ENCODE results near the gene ENO2.
"Not testable (repeated sequence)": the region's sequence is repeated elsewhere in the genome, so short reads cannot be mapped to it uniquely, and the experiment has no call there.

The ENO2 gene

DNA sequence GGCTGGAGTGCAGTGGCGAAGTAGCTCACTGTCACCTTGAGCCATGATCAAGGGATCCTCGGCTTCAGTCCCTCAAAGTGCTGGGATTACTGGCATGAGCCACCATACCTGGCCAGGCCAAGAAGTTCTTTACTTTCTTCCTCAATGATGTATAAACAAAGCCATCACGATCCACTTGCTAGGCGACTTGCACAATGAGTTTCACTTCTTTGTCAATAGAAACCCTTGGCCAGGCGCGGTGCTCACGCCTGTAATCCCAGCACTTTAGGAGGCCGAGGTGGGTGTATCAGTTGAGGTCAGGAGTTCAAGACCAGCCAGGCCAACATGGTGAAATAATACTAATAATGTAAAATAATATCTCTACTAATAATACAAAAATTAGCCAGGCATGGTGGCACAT, 26.9 kb upstream of the ENO2 start:
- Histone ChIP-seq H3K9me3 (ENCODE audit: insufficient read depth, low read length) (no peaks in the 10 kb centered on the region), H3K4me2 (ENCODE audit: low read length) (peak overlapping the region; percentile 16; the same call in 1 of the 2 replicates), H3K4me3 (ENCODE audit: low read length) (no peak overlapping the region), H3K9ac (ENCODE audit: low read length) (no peak overlapping the region), H3K79me2 (ENCODE audit: low read length) (no peaks in the 10 kb centered on the region), H4K20me1 (ENCODE audit: insufficient read depth, low read length) (no peaks in the 10 kb centered on the region), H3K36me3 (replicated peaks; ENCODE audit: low read depth, low read length) (no peaks in the 10 kb centered on the region), H3K27me3 (ENCODE audit: low read depth, low read length) (no peaks in the 10 kb centered on the region), H3K27ac (ENCODE audit: low read length) (peak overlapping the region; percentile 21), H2AFZ (ENCODE audit: low read depth, low read length) (no peak overlapping the region), H3K4me1 (ENCODE audit: low read length) (peaks cover 38% of the 10 kb centered on the region)
- TF ChIP-seq, protein P1, sequence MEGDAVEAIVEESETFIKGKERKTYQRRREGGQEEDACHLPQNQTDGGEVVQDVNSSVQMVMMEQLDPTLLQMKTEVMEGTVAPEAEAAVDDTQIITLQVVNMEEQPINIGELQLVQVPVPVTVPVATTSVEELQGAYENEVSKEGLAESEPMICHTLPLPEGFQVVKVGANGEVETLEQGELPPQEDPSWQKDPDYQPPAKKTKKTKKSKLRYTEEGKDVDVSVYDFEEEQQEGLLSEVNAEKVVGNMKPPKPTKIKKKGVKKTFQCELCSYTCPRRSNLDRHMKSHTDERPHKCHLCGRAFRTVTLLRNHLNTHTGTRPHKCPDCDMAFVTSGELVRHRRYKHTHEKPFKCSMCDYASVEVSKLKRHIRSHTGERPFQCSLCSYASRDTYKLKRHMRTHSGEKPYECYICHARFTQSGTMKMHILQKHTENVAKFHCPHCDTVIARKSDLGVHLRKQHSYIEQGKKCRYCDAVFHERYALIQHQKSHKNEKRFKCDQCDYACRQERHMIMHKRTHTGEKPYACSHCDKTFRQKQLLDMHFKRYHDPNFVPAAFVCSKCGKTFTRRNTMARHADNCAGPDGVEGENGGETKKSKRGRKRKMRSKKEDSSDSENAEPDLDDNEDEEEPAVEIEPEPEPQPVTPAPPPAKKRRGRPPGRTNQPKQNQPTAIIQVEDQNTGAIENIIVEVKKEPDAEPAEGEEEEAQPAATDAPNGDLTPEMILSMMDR (IDR thresholded peaks at IDR 0.05; ENCODE audit: low read depth, low read length) = no peak
- TF ChIP-seq EZH2phosphoT487 (IDR thresholded peaks at IDR 0.05; ENCODE audit: low read depth) = no peak

DNA sequence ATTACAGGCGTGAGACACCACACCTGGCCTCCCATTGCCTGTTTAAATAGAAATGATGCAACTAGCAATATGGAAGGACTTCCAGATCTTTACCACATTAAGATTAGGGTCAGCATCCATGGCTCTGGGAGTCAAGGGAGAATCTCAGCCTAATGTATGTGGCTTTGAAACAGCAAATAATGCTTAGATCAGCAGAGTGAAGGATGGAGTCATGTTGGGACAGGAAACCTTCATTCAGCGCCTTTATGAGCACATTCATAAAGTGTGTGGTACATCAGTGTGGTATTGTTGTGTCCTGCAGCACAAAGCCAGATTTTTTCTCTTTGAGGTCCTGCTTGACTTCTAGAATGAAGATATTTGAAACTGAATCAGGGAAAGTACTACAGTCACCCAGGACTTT, 26.0 kb upstream of the ENO2 start:
- no peaks in the 10 kb centered on the region for H4K20me1 ChIP-seq (ENCODE audit: insufficient read depth, low read length)
- H3K79me2 ChIP-seq (ENCODE audit: low read length) = no peaks in the 10 kb centered on the region
- no peaks in the 10 kb centered on the region for H3K9me3 ChIP-seq (ENCODE audit: insufficient read depth, low read length)
- H2AFZ ChIP-seq (ENCODE audit: low read depth, low read length) = no peak overlapping the region
- H3K4me1 ChIP-seq (ENCODE audit: low read length) = peaks cover 38% of the 10 kb centered on the region
- H3K27ac ChIP-seq (ENCODE audit: low read length) = no peak overlapping the region
- H3K36me3 ChIP-seq (replicated peaks; ENCODE audit: low read depth, low read length) = no peaks in the 10 kb centered on the region
- no peaks in the 10 kb centered on the region for H3K27me3 ChIP-seq (ENCODE audit: low read depth, low read length)
- TF ChIP-seq, protein P1 (IDR thresholded peaks at IDR 0.05; ENCODE audit: low read depth, low read length) = no peak
- TF ChIP-seq EZH2phosphoT487 (IDR thresholded peaks at IDR 0.05; ENCODE audit: low read depth) = no peak
- H3K4me3 ChIP-seq (ENCODE audit: low read length) = no peak overlapping the region
- no peak overlapping the region for H3K4me2 ChIP-seq (ENCODE audit: low read length)
- no peak overlapping the region for H3K9ac ChIP-seq (ENCODE audit: low read length)

DNA sequence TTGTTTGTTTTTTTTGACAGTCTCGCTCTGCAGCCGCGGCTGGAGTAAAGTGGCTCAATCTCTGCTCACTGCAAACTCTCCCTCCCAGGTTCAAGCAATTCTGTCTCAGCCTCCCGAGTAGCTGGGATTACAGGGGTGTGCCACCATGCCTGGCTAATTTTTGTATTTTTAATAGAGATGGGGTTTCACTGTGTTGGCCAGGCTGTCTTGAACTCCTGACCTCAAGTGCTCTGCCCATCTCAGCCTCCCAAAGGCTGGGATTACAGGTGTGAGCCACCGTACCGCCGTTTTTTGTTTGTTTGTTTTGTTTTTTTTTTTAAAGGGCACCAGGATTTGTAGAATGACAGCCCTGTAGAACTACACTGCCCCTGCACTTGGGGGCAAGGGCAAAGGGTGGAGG, 25.6 kb upstream of the ENO2 start:
- not testable (repeated sequence) for H3K4me2 ChIP-seq (ENCODE audit: low read length)

DNA sequence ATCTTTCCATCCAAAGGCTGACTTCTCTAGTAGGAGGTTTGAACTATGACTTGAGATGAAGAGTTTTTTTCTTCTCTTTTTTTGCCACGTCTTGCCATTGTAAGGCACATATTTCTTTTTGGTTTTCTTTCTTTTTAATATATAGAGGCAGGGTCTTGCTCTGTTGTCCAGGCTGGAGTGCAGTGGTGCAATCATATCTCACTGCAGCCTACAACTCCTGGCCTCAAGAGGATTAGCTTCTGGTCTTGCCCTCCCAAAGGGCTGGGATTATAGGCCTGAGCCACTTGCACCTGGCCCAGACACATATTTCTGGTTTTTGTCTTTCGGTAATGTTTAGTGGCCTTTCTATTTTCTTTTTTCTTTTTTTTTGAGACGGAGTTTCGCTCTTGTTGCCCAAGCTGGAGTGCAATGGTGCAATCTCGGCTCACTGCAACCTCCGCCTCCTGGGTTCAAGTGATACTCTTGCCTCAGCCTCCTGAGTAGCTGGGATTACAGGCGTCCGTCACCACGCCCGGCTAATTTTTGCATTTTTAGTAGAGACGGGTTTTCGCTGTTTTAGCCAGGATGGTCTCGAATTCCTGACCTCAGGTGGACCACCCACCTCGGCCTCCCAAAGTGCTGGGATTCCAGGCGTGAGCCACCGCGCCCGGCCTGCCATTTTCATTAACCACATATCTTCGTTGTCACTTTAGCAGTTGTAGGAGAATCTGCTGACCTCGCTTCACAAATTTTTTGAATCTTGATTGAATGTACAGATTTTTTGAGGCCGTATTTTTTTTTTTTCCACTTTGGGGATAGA, 24.4 kb upstream of the ENO2 start:
- not testable (repeated sequence) for H3K36me3 ChIP-seq (replicated peaks; ENCODE audit: low read depth, low read length); H2AFZ ChIP-seq (ENCODE audit: low read depth, low read length); H3K27me3 ChIP-seq (ENCODE audit: low read depth, low read length); H4K20me1 ChIP-seq (ENCODE audit: insufficient read depth, low read length); H3K79me2 ChIP-seq (ENCODE audit: low read length); H3K9me3 ChIP-seq (ENCODE audit: insufficient read depth, low read length)
- H3K4me1 ChIP-seq (ENCODE audit: low read length) = peaks cover 38% of the 10 kb centered on the region
- H3K9ac ChIP-seq (ENCODE audit: low read length) = peak overlapping the region; percentile 85
- peak overlapping the region; percentile 87 for H3K27ac ChIP-seq (ENCODE audit: low read length)
- peak overlapping the region; percentile 93 for H3K4me2 ChIP-seq (ENCODE audit: low read length)
- H3K4me3 ChIP-seq (ENCODE audit: low read length) = peak overlapping the region; percentile 76

More for the DNA sequence above, 25.6 kb upstream of the ENO2 start:
- not testable (repeated sequence) for H3K9me3 ChIP-seq (ENCODE audit: insufficient read depth, low read length); H3K27ac ChIP-seq (ENCODE audit: low read length); H3K79me2 ChIP-seq (ENCODE audit: low read length); H3K9ac ChIP-seq (ENCODE audit: low read length); H3K27me3 ChIP-seq (ENCODE audit: low read depth, low read length); H3K36me3 ChIP-seq (replicated peaks; ENCODE audit: low read depth, low read length); H3K4me3 ChIP-seq (ENCODE audit: low read length); H4K20me1 ChIP-seq (ENCODE audit: insufficient read depth, low read length); H2AFZ ChIP-seq (ENCODE audit: low read depth, low read length)
- H3K4me1 ChIP-seq (ENCODE audit: low read length) = peaks cover 38% of the 10 kb centered on the region

DNA sequence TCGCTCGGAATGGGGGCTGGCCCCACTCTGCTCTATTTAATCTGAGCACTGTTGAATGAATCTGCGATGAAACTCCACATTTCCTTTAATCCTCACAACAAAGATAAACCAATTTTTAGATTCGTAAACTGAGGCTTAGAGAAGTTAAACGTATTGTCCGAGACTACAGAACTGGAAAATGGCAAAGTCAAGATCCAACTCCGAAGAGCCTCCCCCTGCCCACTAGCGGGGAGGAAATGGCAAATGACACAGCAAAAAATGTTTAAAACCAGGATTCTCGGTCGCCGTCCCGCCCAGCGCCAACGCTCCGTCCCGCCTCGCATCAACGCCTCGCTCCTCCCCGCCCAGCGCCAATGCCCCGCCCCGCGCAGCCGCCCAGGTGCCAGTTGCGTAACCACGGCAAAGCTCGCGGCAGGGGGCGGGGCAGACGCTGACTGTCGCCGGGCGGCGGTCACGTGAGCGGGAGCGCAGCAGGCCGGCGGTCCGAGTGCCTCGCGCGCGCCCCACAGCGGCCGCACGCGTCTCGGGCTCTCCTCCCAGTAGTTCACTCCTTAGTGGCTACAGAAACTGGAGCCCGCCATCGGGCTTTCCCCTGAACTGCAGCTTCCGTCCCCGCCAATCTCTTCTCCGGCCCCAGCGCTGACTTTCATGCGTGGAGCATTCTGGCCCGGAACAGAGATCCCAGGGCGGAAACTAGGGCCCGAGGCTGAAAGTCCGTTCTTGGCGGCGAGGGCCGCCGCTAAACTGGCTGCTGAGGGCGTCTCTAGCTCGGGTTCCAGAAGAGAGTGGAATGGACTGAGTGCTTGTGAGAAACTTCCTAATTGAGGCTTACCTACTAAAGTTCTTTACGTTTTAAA, 23.4 kb upstream of the ENO2 start:
- H3K36me3 ChIP-seq (replicated peaks; ENCODE audit: low read depth, low read length) = no peaks in the 10 kb centered on the region
- no peaks in the 10 kb centered on the region for H3K27me3 ChIP-seq (ENCODE audit: low read depth, low read length)
- H3K4me1 ChIP-seq (ENCODE audit: low read length) = peaks cover 34% of the 10 kb centered on the region
- peak overlapping the region; percentile 87 for H2AFZ ChIP-seq (ENCODE audit: low read depth, low read length)
- no peak for TF ChIP-seq EZH2phosphoT487 (IDR thresholded peaks at IDR 0.05; ENCODE audit: low read depth)
- TF ChIP-seq, protein P1 (IDR thresholded peaks at IDR 0.05; ENCODE audit: low read depth, low read length) = peak; percentile 77
- H3K79me2 ChIP-seq (ENCODE audit: low read length) = no peaks in the 10 kb centered on the region
- H3K9ac ChIP-seq (ENCODE audit: low read length) = peak overlapping the region; percentile 97
- peak overlapping the region; percentile 93 for H3K4me2 ChIP-seq (ENCODE audit: low read length)
- H3K4me3 ChIP-seq (ENCODE audit: low read length) = peak overlapping the region; percentile 82
- no peaks in the 10 kb centered on the region for H3K9me3 ChIP-seq (ENCODE audit: insufficient read depth, low read length)
- no peaks in the 10 kb centered on the region for H4K20me1 ChIP-seq (ENCODE audit: insufficient read depth, low read length)
- H3K27ac ChIP-seq (ENCODE audit: low read length) = peak overlapping the region; percentile 87

Measured in OCI-LY3 (cell line).